Sigmoid colon (tissue), 7 donors: Measurements from ENCODE around the gene ZNHIT2. TPM values are rescaled to one million over a fixed set of nuclear protein-coding genes. Genes with fewer than 3 reads are reported as not detected.

Source experiments
- DNase-seq: peaks from one replicate; pipeline ENCODE4 v3.0.0-alpha.2; 2019
- H3K27ac ChIP-seq, 4 donors: fragments of 200-600 bp; sonication (generic); one replicate each; pipeline ENCODE4 v1.5.1; 2016 to 2019; ENCODE audit warnings: mild to moderate bottlenecking in 1 of 4
- H3K27me3 ChIP-seq, 3 donors: fragments of 200-600 bp; sonication (generic); one replicate each; pipeline ENCODE4 v1.5.1; 2019; ENCODE audit warnings: mild to moderate bottlenecking in 1 of 3
- H3K36me3 ChIP-seq, 4 donors: fragments of 200-600 bp; sonication (generic); one replicate each; pipeline ENCODE4 v1.5.1; 2016 to 2019
- H3K4me1 ChIP-seq, 4 donors: fragments of 200-600 bp; sonication (generic); one replicate each; pipeline ENCODE4 v1.5.1; 2017 to 2019
- H3K4me3 ChIP-seq, 4 donors: fragments of 200-600 bp; sonication (generic); one replicate each; pipeline ENCODE4 v1.5.1; 2017 to 2019; ENCODE audit warnings: mild to moderate bottlenecking in 2 of 4, moderate library complexity in 1 of 4
- H3K9me3 ChIP-seq, 4 donors: fragments of 200-600 bp in 3 of 4; sonication (generic) in 3 of 4; one replicate each; pipeline versions ENCODE4 v1.5.1 to v1.6.1; 2013 to 2019
- CTCF ChIP-seq, 4 experiments: fragments of 450-650 bp in 3 of 4; fragments of 200-600 bp in 1 of 4; IDR thresholded peaks; one replicate each; pipeline ENCODE4 v1.5.1; 2016 to 2019; ENCODE audit warnings: antibody characterized with exemption in 4 of 4, mild to moderate bottlenecking in 3 of 4, moderate library complexity in 2 of 4
- EP300 ChIP-seq, 4 donors: sonication (generic); formaldehyde crosslinking; IDR thresholded peaks; one replicate each; pipeline ENCODE4 v1.6.1; 2017; ENCODE audit warnings: antibody characterized with exemption in 4 of 4
- POLR2A ChIP-seq, 2 donors: fragments of 450-650 bp; IDR thresholded peaks; one replicate each; pipeline ENCODE4 v1.6.1; 2016; ENCODE audit warnings: antibody characterized with exemption in 2 of 2, mild to moderate bottlenecking in 2 of 2, moderate library complexity in 2 of 2
- POLR2AphosphoS5 ChIP-seq, 4 donors: sonication (generic); formaldehyde crosslinking; IDR thresholded peaks; one replicate each; pipeline ENCODE4 v1.6.1; 2017; ENCODE audit warnings: antibody characterized with exemption in 4 of 4
- WGBS, 2 donors: extraction: QIAGEN DNeasy Blood & Tissue Kit; methylation state at CpG; one replicate each; pipeline ENCODE4 v1.1.7; 2013; 5-methylcytosine and 5-hydroxymethylcytosine counted together
- intact Hi-C: fragments of 100-400 bp; cut with DNase I; formaldehyde crosslinking; loops from one replicate; pipeline ENCODE4 v1.15.1; 2023
- polyA plus RNA-seq, 3 donors: library from polyadenylated mRNA; stranded (reverse); fragments of 200-250 nt; gene quantifications; one replicate each; pipeline ENCODE4 v1.2.3, GENCODE V29; 2013
- total RNA-seq, 4 donors: library from RNA; depleted of rRNA; stranded (reverse); fragments of >200 nt; gene quantifications; one replicate each; pipeline ENCODE4 v1.1.0, GENCODE V29; 2016
- donor health status: healthy with polysubstance abuse.
- donor health status: Bipolar disorder and iron deficiency.
- donor health status: healthy.

Gene ZNHIT2
- total and polyA plus RNA-seq, 7 donors, result 8.3 to 16.3 (median 13.6) TPM

GRCh38 chr11:65104628-65105027, 12.9 kb downstream of the ZNHIT2 start:
- H3K36me3 ChIP-seq, result peaks cover 9 to 37% (median 16%) of the 10 kb centered on the region in 4 donors
- WGBS, 2 donors, result 74 to 80% methylated on average over 4 of the region's 4 CpGs
- intact Hi-C loops, result no loop called here
- no peaks in the 10 kb centered on the region for H3K27me3 ChIP-seq
- H3K9me3 ChIP-seq, result no peaks in the 10 kb centered on the region
- no peak overlapping the region for H3K4me3 ChIP-seq
- no peak for TF ChIP-seq POLR2AphosphoS5 (IDR thresholded peaks at IDR 0.05)
- TF ChIP-seq CTCF (IDR thresholded peaks at IDR 0.05), result no peak
- TF ChIP-seq POLR2A (IDR thresholded peaks at IDR 0.05), result no peak
- TF ChIP-seq EP300 (IDR thresholded peaks at IDR 0.05), result no peak
- H3K27ac ChIP-seq, result no peak overlapping the region
- H3K4me1 ChIP-seq, result no peaks in the 10 kb centered on the region
- DNase-seq, result no peak

GRCh38 chr11:65103476-65103875, 14.0 kb downstream of the ZNHIT2 start:
- no peaks in the 10 kb centered on the region for H3K4me1 ChIP-seq
- DNase-seq, result no peak
- TF ChIP-seq POLR2AphosphoS5 (IDR thresholded peaks at IDR 0.05) (no peak), CTCF (IDR thresholded peaks at IDR 0.05) (no peak), EP300 (IDR thresholded peaks at IDR 0.05) (no peak), POLR2A (IDR thresholded peaks at IDR 0.05) (no peak)
- intact Hi-C loops, result no loop called here
- H3K36me3 ChIP-seq, result peaks cover 8 to 32% (median 10%) of the 10 kb centered on the region in 4 donors
- H3K4me3 ChIP-seq, result no peak overlapping the region
- no peaks in the 10 kb centered on the region for H3K9me3 ChIP-seq
- H3K27ac ChIP-seq, result no peak overlapping the region
- H3K27me3 ChIP-seq, result no peaks in the 10 kb centered on the region

DNA sequence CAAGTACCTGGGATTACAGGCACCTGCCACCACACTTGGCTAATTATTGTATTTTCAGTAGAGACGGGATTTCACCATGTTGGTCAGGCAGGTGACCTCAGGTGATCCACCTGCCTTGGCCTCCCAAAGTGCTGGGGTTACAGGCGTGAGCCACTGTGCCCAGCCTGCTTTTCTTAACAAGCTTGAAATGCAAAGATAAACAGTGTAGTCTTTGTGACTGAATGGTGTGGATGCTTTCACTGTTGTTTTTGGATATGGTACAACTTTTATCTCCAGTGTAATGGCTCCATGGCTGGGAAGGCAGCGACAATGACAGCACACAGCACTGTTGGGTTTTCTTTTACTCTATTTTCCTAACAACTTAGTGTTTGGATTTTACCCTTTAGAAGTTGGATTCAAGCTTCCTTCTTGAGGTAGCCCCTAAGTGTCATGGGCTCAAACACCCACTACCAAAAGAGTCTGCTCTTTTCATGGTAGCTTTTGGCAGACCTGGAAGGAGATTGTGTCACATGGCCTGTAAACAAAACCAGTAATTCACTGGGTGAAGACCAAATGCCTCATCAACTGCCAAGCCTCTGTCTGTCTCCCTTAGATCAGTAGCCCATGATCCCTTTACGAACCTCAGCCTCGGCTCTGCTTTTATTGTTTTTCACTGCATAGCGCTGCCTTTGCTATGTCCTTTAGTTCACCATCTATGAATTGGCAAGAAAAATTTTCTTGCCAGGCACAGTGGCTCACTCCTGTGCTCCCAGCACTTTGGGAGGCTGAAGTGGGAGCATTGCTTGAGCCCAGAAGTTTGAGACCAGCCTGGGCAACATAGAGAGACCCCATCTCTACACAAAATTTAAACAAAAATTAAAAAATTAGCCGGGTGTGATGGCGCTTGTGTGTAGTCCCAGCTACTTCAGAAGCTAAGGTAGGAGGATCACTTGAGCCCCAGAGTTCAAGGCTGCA, 15.1 kb downstream of the ZNHIT2 start:
- Histone ChIP-seq H3K27me3 (no peaks in the 10 kb centered on the region), H3K9me3 (no peaks in the 10 kb centered on the region), H3K4me1 (peaks cover 0 to 2% (median under 1%) of the 10 kb centered on the region in 4 donors), H3K27ac (no peak overlapping the region), H3K36me3 (peaks cover 0 to 28% (median 1%) of the 10 kb centered on the region in 4 donors), H3K4me3 (no peak overlapping the region)
- intact Hi-C loops, result no loop called here
- 68 to 86% methylated on average over 8 of the region's 8 CpGs for WGBS, 2 donors
- DNase-seq, result no peak
- TF ChIP-seq POLR2A (IDR thresholded peaks at IDR 0.05) (no peak), CTCF (IDR thresholded peaks at IDR 0.05) (no peak), POLR2AphosphoS5 (IDR thresholded peaks at IDR 0.05) (no peak), EP300 (IDR thresholded peaks at IDR 0.05) (no peak)

DNA sequence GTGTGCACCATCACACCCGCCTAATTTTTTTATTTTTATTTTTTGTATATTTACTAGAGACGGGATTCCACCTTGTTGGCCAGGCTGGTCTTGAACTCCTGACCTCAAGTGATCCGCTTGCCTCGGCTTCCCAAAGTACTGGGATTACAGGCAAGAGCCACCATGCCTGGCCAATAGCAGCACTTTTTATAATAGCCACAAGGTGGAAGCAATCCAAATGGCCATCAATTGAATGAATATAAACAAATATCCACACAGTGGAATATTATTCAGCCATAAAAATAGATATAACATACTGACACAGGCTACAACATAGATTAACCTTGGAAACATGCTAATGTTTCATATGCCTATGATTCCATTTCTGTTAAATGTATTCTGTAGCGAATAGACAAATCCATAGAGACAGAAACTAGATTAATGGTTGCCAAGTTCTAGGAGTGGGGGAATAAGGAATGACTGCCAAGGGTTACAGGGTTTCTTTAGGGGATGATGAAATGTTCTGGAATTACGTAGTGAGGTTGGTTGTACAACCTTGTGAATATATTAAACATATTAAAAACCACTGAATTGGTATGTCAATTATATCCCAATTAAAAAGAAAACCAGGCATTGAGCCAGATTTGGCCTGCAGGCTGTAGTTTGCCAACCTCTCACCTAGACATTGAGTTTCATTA, 16.7 kb downstream of the ZNHIT2 start:
- intact Hi-C loops, result no loop called here
- H3K9me3 ChIP-seq, result no peaks in the 10 kb centered on the region
- TF ChIP-seq POLR2A (IDR thresholded peaks at IDR 0.05) (no peak), EP300 (IDR thresholded peaks at IDR 0.05) (no peak), CTCF (IDR thresholded peaks at IDR 0.05) (no peak), POLR2AphosphoS5 (IDR thresholded peaks at IDR 0.05) (no peak)
- H3K4me3 ChIP-seq, result no peak overlapping the region
- H3K27ac ChIP-seq, result no peak overlapping the region
- WGBS, 2 donors, result 90 to 94% methylated on average over 6 of the region's 6 CpGs
- peaks cover 0 to 12% (median 10%) of the 10 kb centered on the region in 4 donors for H3K4me1 ChIP-seq
- no peaks in the 10 kb centered on the region for H3K27me3 ChIP-seq
- DNase-seq, result no peak
- H3K36me3 ChIP-seq, result peaks cover 0 to 23% (median 1%) of the 10 kb centered on the region in 4 donors
